ENCODE data around the gene DNM3.

Gene DNM3

GRCh38 chr1:172456344-172456769 lies 615.1 kb downstream of the DNM3 start:
- no peak for DNase-seq (ENCODE audit: low read depth)

- no peak for DNase-seq (ENCODE audit: low read depth)
Observed at GRCh38 chr1:172457479-172458130, 616.3 kb downstream of the DNM3 start.

- no peak for DNase-seq (ENCODE audit: low read depth)
Observed at GRCh38 chr1:172460177-172460576, 618.9 kb downstream of the DNM3 start.

GRCh38 chr1:172460887-172461315 lies 619.6 kb downstream of the DNM3 start:
- DNase-seq (ENCODE audit: low read depth) = no peak
